Activated naive CD8-positive, alpha-beta T cell treated with anti-CD3 and anti-CD28 coated beads, Interleukin-2, amount 50 U/mL, for 24 hours (primary cell): ENCODE results near the gene ADAP1.

Experiments
- ATAC-seq: fragments of 150-1000 bp; cut with Tn5 transposase; one replicate; pipeline ENCODE4 v1.10.0; 2021
- DNase-seq: peaks from one replicate; pipeline ENCODE4 v3.0.0; 2021
- H3K27ac Mint-ChIP-seq: one replicate; pipeline ENCODE4 v1.8.0; 2021; ENCODE audit warnings: mild to moderate bottlenecking, mixed read lengths
- H3K27me3 Mint-ChIP-seq: one replicate; pipeline ENCODE4 v1.8.0; 2021; ENCODE audit warnings: mixed read lengths
- H3K36me3 Mint-ChIP-seq: one replicate; pipeline ENCODE4 v1.8.0; 2021; ENCODE audit warnings: low read depth, mixed read lengths
- H3K4me1 Mint-ChIP-seq: one replicate; pipeline ENCODE4 v1.8.0; 2021; ENCODE audit warnings: mixed read lengths
- H3K4me3 Mint-ChIP-seq: one replicate; pipeline ENCODE4 v1.8.0; 2021; ENCODE audit warnings: mild to moderate bottlenecking, moderate library complexity, mixed read lengths
- H3K9me3 Mint-ChIP-seq: one replicate; pipeline ENCODE4 v1.8.0; 2021; ENCODE audit warnings: mixed read lengths

Gene ADAP1

GRCh38 chr7:991729-992656 lies 37.5 kb upstream of the ADAP1 start:
- Mint-ChIP-seq H3K9me3 (no peaks in the 10 kb centered on the region), H3K36me3 (no peaks in the 10 kb centered on the region), H3K27me3 (no peaks in the 10 kb centered on the region), H3K4me3 (no peak overlapping the region), H3K27ac (no peak overlapping the region), H3K4me1 (peaks cover 5% of the 10 kb centered on the region)
- no peak for ATAC-seq
- no peak for DNase-seq

GRCh38 chr7:990933-991728 lies 36.7 kb upstream of the ADAP1 start:
- no peak for ATAC-seq
- H3K9me3 Mint-ChIP-seq = no peaks in the 10 kb centered on the region

GRCh38 chr7:990352-990932 lies 36.0 kb upstream of the ADAP1 start:
- no peak overlapping the region for H3K4me3 Mint-ChIP-seq
- H3K9me3 Mint-ChIP-seq = no peaks in the 10 kb centered on the region
- DNase-seq = no peak
- no peak for ATAC-seq
- H3K27ac Mint-ChIP-seq = no peak overlapping the region
- H3K27me3 Mint-ChIP-seq = peaks cover 3% of the 10 kb centered on the region
- peaks cover 5% of the 10 kb centered on the region for H3K4me1 Mint-ChIP-seq
- H3K36me3 Mint-ChIP-seq = no peaks in the 10 kb centered on the region

More at GRCh38 chr7:990933-991728, 36.7 kb upstream of the ADAP1 start:
- no peak overlapping the region for H3K4me3 Mint-ChIP-seq
- no peak overlapping the region for H3K27ac Mint-ChIP-seq
- DNase-seq = no peak
- H3K27me3 Mint-ChIP-seq = peaks cover 3% of the 10 kb centered on the region
- H3K4me1 Mint-ChIP-seq = peaks cover 5% of the 10 kb centered on the region
- no peaks in the 10 kb centered on the region for H3K36me3 Mint-ChIP-seq

GRCh38 chr7:988963-989529 lies 34.6 kb upstream of the ADAP1 start:
- ATAC-seq = no peak
- H3K27me3 Mint-ChIP-seq = peaks cover 3% of the 10 kb centered on the region

GRCh38 chr7:988426-988911 lies 34.0 kb upstream of the ADAP1 start:
- DNase-seq (no peak), ATAC-seq (no peak)
- peaks cover 3% of the 10 kb centered on the region for H3K27me3 Mint-ChIP-seq
- no peaks in the 10 kb centered on the region for H3K9me3 Mint-ChIP-seq
- H3K27ac Mint-ChIP-seq = no peak overlapping the region
- no peaks in the 10 kb centered on the region for H3K36me3 Mint-ChIP-seq
- H3K4me1 Mint-ChIP-seq = peaks cover 5% of the 10 kb centered on the region
- no peak overlapping the region for H3K4me3 Mint-ChIP-seq

More at GRCh38 chr7:988963-989529, 34.6 kb upstream of the ADAP1 start:
- Mint-ChIP-seq H3K9me3 (no peaks in the 10 kb centered on the region), H3K36me3 (no peaks in the 10 kb centered on the region), H3K4me3 (no peak overlapping the region), H3K4me1 (peaks cover 5% of the 10 kb centered on the region), H3K27ac (no peak overlapping the region)
- no peak for DNase-seq

GRCh38 chr7:987909-988308 lies 33.4 kb upstream of the ADAP1 start:
- ATAC-seq = no peak
- DNase-seq = no peak
- H3K36me3 Mint-ChIP-seq = no peaks in the 10 kb centered on the region
- H3K4me1 Mint-ChIP-seq = peaks cover 2% of the 10 kb centered on the region
- no peaks in the 10 kb centered on the region for H3K9me3 Mint-ChIP-seq
- H3K4me3 Mint-ChIP-seq = no peak overlapping the region
- no peak overlapping the region for H3K27ac Mint-ChIP-seq
- H3K27me3 Mint-ChIP-seq = peaks cover 3% of the 10 kb centered on the region

- peaks cover 3% of the 10 kb centered on the region for H3K27me3 Mint-ChIP-seq
- H3K27ac Mint-ChIP-seq = no peak overlapping the region
- no peaks in the 10 kb centered on the region for H3K36me3 Mint-ChIP-seq
- DNase-seq (no peak), ATAC-seq (no peak)
- H3K9me3 Mint-ChIP-seq = no peaks in the 10 kb centered on the region
- H3K4me1 Mint-ChIP-seq = no peaks in the 10 kb centered on the region
- no peak overlapping the region for H3K4me3 Mint-ChIP-seq
These were observed 32.6 kb upstream of the ADAP1 start for GRCh38 chr7:986766-987751.

- Mint-ChIP-seq H3K27ac (no peak overlapping the region), H3K36me3 (no peaks in the 10 kb centered on the region), H3K27me3 (peaks cover 3% of the 10 kb centered on the region), H3K9me3 (no peaks in the 10 kb centered on the region), H3K4me1 (no peaks in the 10 kb centered on the region), H3K4me3 (no peak overlapping the region)
- ATAC-seq (no peak), DNase-seq (no peak)
These were observed 31.6 kb upstream of the ADAP1 start for GRCh38 chr7:985915-986741.

GRCh38 chr7:985127-985416 lies 30.6 kb upstream of the ADAP1 start:
- Mint-ChIP-seq H3K27me3 (peaks cover 3% of the 10 kb centered on the region), H3K9me3 (no peaks in the 10 kb centered on the region), H3K4me1 (no peaks in the 10 kb centered on the region), H3K4me3 (no peak overlapping the region), H3K36me3 (no peaks in the 10 kb centered on the region), H3K27ac (no peak overlapping the region)
- DNase-seq = no peak
- ATAC-seq = no peak

- no peak for ATAC-seq
- H3K4me1 Mint-ChIP-seq = no peaks in the 10 kb centered on the region
- H3K36me3 Mint-ChIP-seq = no peaks in the 10 kb centered on the region
- H3K27me3 Mint-ChIP-seq = peaks cover 3% of the 10 kb centered on the region
- no peak overlapping the region for H3K4me3 Mint-ChIP-seq
- no peaks in the 10 kb centered on the region for H3K9me3 Mint-ChIP-seq
- H3K27ac Mint-ChIP-seq = no peak overlapping the region
- no peak for DNase-seq
These were observed 30.1 kb upstream of the ADAP1 start for GRCh38 chr7:984361-985126.

- no peak for ATAC-seq
- no peaks in the 10 kb centered on the region for H3K4me1 Mint-ChIP-seq
- no peaks in the 10 kb centered on the region for H3K9me3 Mint-ChIP-seq
These were observed 29.2 kb upstream of the ADAP1 start for GRCh38 chr7:983616-984071.

GRCh38 chr7:983004-983615 lies 28.6 kb upstream of the ADAP1 start, which contains the start of gene CYP2W1:
Gene CYP2W1, plus strand, starts transcription at chr7:983181. Its CDS starts 31 bp downstream, at chr7:983212.
- DNase-seq = no peak
- no peak for ATAC-seq
- no peaks in the 10 kb centered on the region for H3K36me3 Mint-ChIP-seq
- no peak within 1 kb of the TSS for H3K27ac Mint-ChIP-seq
- no peaks in the 10 kb centered on the region for H3K4me1 Mint-ChIP-seq
- no peaks in the 10 kb centered on the region for H3K9me3 Mint-ChIP-seq
- H3K27me3 Mint-ChIP-seq = peaks cover 3% of the 10 kb centered on the region
- H3K4me3 Mint-ChIP-seq = no peak within 1 kb of the TSS

More at GRCh38 chr7:983616-984071, 29.2 kb upstream of the ADAP1 start:
- H3K27ac Mint-ChIP-seq = no peak overlapping the region
- no peak overlapping the region for H3K4me3 Mint-ChIP-seq
- H3K27me3 Mint-ChIP-seq = peaks cover 3% of the 10 kb centered on the region
- H3K36me3 Mint-ChIP-seq = no peaks in the 10 kb centered on the region
- no peak for DNase-seq
